Testis (tissue), 3 donors: ENCODE results near the gene HLF. TPM values are rescaled to one million over a fixed set of nuclear protein-coding genes. Genes with fewer than 3 reads are reported as not detected.

Experiments used
- DNase-seq: peaks from one replicate; pipeline ENCODE4 v3.0.0-alpha.2; 2019
- H3K27ac ChIP-seq, 2 donors: fragments of 200-600 bp; sonication (generic); one replicate each; pipeline ENCODE4 v1.5.1; 2019
- H3K27me3 ChIP-seq: fragments of 200-600 bp; sonication (generic); one replicate; pipeline ENCODE4 v1.5.1; 2019
- H3K36me3 ChIP-seq: fragments of 200-600 bp; sonication (generic); one replicate; pipeline ENCODE4 v1.5.1; 2017; ENCODE audit warnings: low read depth; ENCODE audit errors: missing control alignments
- H3K4me1 ChIP-seq: fragments of 200-600 bp; sonication (generic); one replicate; pipeline ENCODE4 v1.5.1; 2019
- H3K4me3 ChIP-seq, 2 donors: fragments of 200-600 bp; sonication (generic); one replicate each; pipeline ENCODE4 v1.5.1; 2017 to 2019
- H3K9me3 ChIP-seq: fragments of 200-600 bp; sonication (generic); one replicate; pipeline ENCODE4 v1.5.1; 2017
- CTCF ChIP-seq, 3 experiments: fragments of 450-650 bp in 2 of 3; fragments of 200-600 bp in 1 of 3; sonication (generic) in 1 of 3; IDR thresholded peaks; one replicate each; pipeline ENCODE4 v1.5.1; 2016 to 2019; ENCODE audit warnings: antibody characterized with exemption in 3 of 3, mild to moderate bottlenecking in 2 of 3, moderate library complexity in 1 of 3
- POLR2A ChIP-seq: fragments of 450-650 bp; IDR thresholded peaks from one replicate; pipeline ENCODE4 v1.6.1; 2017; ENCODE audit warnings: antibody characterized with exemption, mild to moderate bottlenecking, moderate library complexity
- WGBS, 2 donors: methylation state at CpG; one replicate each; pipeline ENCODE4 v1.1.5; 2018; 5-methylcytosine and 5-hydroxymethylcytosine counted together
- intact Hi-C: fragments of 100-400 bp; cut with DNase I; formaldehyde crosslinking; loops from one replicate; pipeline ENCODE4 v1.15.1; 2023; ENCODE audit warnings: low total_unique reads
- polyA plus RNA-seq: library from polyadenylated mRNA; stranded (reverse); fragments of 350-450 nt; fragmentation: Illumina TruSeq; extraction: RNeasy Lipid Tissue Mini Kit (QIAGEN cat#74804); gene quantifications from one replicate; pipeline ENCODE4 v1.2.3, GENCODE V29; 2014; ENCODE audit warnings: low read depth, low replicate concordance; ENCODE audit not compliant: insufficient read depth
- total RNA-seq, 2 donors: library from RNA; depleted of rRNA; stranded (reverse); fragments of >200 nt; gene quantifications; one replicate each; pipeline ENCODE4 v1.2.3, GENCODE V29; 2016

HLF gene
- total and polyA plus RNA-seq, 3 donors from 2014 or later: 7.0 to 23.4 (median 14.5) TPM

GRCh38 chr17:55308613-55309391, 44.0 kb downstream of the HLF start:
- no peak for TF ChIP-seq POLR2A
- TF ChIP-seq CTCF (IDR thresholded peaks at IDR 0.05): no peak
- H3K4me1 ChIP-seq: no peaks in the 10 kb centered on the region
- no peak overlapping the region for H3K4me3 ChIP-seq
- intact Hi-C loops: no loop called here
- no peaks in the 10 kb centered on the region for H3K36me3 ChIP-seq
- H3K27me3 ChIP-seq: no peaks in the 10 kb centered on the region
- 90 to 95% methylated on average over 9 of the region's 9 CpGs for WGBS, 2 donors
- no peak for DNase-seq
- H3K27ac ChIP-seq: no peak overlapping the region
- no peaks in the 10 kb centered on the region for H3K9me3 ChIP-seq

GRCh38 chr17:55311767-55312375, 47.1 kb downstream of the HLF start:
- DNase-seq: no peak
- WGBS, 2 donors: 90 to 98% methylated on average over 7 of the region's 7 CpGs
- Histone ChIP-seq H3K9me3 (no peaks in the 10 kb centered on the region), H3K36me3 (no peaks in the 10 kb centered on the region), H3K27ac (no peak overlapping the region), H3K4me3 (no peak overlapping the region), H3K4me1 (no peaks in the 10 kb centered on the region), H3K27me3 (no peaks in the 10 kb centered on the region)
- intact Hi-C loops: no loop called here
- TF ChIP-seq CTCF (IDR thresholded peaks at IDR 0.05) (no peak), POLR2A (no peak)

- H3K9me3 ChIP-seq: no peaks in the 10 kb centered on the region
- no peak overlapping the region for H3K4me3 ChIP-seq
- H3K4me1 ChIP-seq: no peaks in the 10 kb centered on the region
- WGBS, 2 donors: 83 to 87% methylated on average over 3 of the region's 3 CpGs
- TF ChIP-seq POLR2A: no peak
- no peak for TF ChIP-seq CTCF (IDR thresholded peaks at IDR 0.05)
- intact Hi-C loops: no loop called here
- DNase-seq: no peak
- H3K36me3 ChIP-seq: no peaks in the 10 kb centered on the region
- no peaks in the 10 kb centered on the region for H3K27me3 ChIP-seq
- H3K27ac ChIP-seq: no peak overlapping the region
Measured at GRCh38 chr17:55312852-55313251, 48.1 kb downstream of the HLF start.

- H3K27me3 ChIP-seq: no peaks in the 10 kb centered on the region
- no peak overlapping the region for H3K27ac ChIP-seq
- WGBS, 2 donors: 81 to 86% methylated on average over 8 of the region's 8 CpGs
- H3K9me3 ChIP-seq: no peaks in the 10 kb centered on the region
- H3K36me3 ChIP-seq: no peaks in the 10 kb centered on the region
- no peaks in the 10 kb centered on the region for H3K4me1 ChIP-seq
- no peak for DNase-seq
- H3K4me3 ChIP-seq: no peak overlapping the region
- TF ChIP-seq POLR2A (no peak), CTCF (IDR thresholded peaks at IDR 0.05) (no peak)
- intact Hi-C loops: no loop called here
Measured at GRCh38 chr17:55314061-55314783, 49.5 kb downstream of the HLF start.
